HG03064 (cell line): ENCODE measurements around the gene POGLUT2.

Experiments
- ATAC-seq: cut with Tn5 transposase; IDR thresholded peaks from one replicate; pipeline ENCODE4 v1.9.1; 2021; ENCODE audit warnings: low read depth; ENCODE audit not compliant: unreplicated experiment

The POGLUT2 gene

GRCh38 chr13:102798581-102799425, at the start of gene POGLUT2, which contains the start of gene BIVM:
TSS of gene POGLUT2 (minus strand) at chr13:102798976. CDS start at chr13:102798670, 306 bp downstream.
TSS of gene BIVM (plus strand) at chr13:102799119. CDS start at chr13:102807268, 8,149 bp downstream.
- peak; percentile 82 for ATAC-seq

- no peak for ATAC-seq
Observed at GRCh38 chr13:102847272-102848234, 48.8 kb upstream of the POGLUT2 start.

GRCh38 chr13:102846261-102847015, 47.7 kb upstream of the POGLUT2 start:
- ATAC-seq, result peak; percentile 39

GRCh38 chr13:102845630-102846260, 47.0 kb upstream of the POGLUT2 start, which contains the start of gene ERCC5:
TSS of gene ERCC5 (plus strand) at chr13:102846032. CDS start at chr13:102846267, 235 bp downstream.
- peak; percentile 82 for ATAC-seq

- peak; percentile 11 for ATAC-seq
Observed at GRCh38 chr13:102845289-102845629, 46.5 kb upstream of the POGLUT2 start.

- ATAC-seq, result no peak
Observed at GRCh38 chr13:102839462-102839861, 40.7 kb upstream of the POGLUT2 start.

GRCh38 chr13:102838982-102839381, 40.2 kb upstream of the POGLUT2 start:
- no peak for ATAC-seq

- ATAC-seq, result no peak
Observed at GRCh38 chr13:102838273-102838672, 39.5 kb upstream of the POGLUT2 start.

GRCh38 chr13:102836471-102836870, 37.7 kb upstream of the POGLUT2 start:
- no peak for ATAC-seq

- ATAC-seq, result no peak
Observed at GRCh38 chr13:102830646-102831045, 31.9 kb upstream of the POGLUT2 start.

GRCh38 chr13:102825921-102826706, 27.3 kb upstream of the POGLUT2 start:
- no peak for ATAC-seq

- no peak for ATAC-seq
Observed at GRCh38 chr13:102825400-102825799, 26.6 kb upstream of the POGLUT2 start.

GRCh38 chr13:102817907-102818306, 19.1 kb upstream of the POGLUT2 start:
- ATAC-seq, result no peak

GRCh38 chr13:102817241-102817640, 18.5 kb upstream of the POGLUT2 start:
- no peak for ATAC-seq

- no peak for ATAC-seq
Observed at GRCh38 chr13:102816708-102817107, 17.9 kb upstream of the POGLUT2 start.

GRCh38 chr13:102815788-102816187, 17.0 kb upstream of the POGLUT2 start:
- no peak for ATAC-seq

- ATAC-seq, result no peak
Observed at GRCh38 chr13:102814793-102815192, 16.0 kb upstream of the POGLUT2 start.

- ATAC-seq, result no peak
Observed at GRCh38 chr13:102814025-102814607, 15.3 kb upstream of the POGLUT2 start.
